Hematopoietic multipotent progenitor cell treated with erythropoietin and hydrocortisone succinate and interleukin-3 and kit ligand, for 8 days (in vitro differentiated cells): ENCODE data around the gene MRPL18.

ENCODE experiments used
- DNase-seq: peaks from one replicate; pipeline ENCODE4 v3.0.0-alpha.2; 2015

The MRPL18 gene

DNA sequence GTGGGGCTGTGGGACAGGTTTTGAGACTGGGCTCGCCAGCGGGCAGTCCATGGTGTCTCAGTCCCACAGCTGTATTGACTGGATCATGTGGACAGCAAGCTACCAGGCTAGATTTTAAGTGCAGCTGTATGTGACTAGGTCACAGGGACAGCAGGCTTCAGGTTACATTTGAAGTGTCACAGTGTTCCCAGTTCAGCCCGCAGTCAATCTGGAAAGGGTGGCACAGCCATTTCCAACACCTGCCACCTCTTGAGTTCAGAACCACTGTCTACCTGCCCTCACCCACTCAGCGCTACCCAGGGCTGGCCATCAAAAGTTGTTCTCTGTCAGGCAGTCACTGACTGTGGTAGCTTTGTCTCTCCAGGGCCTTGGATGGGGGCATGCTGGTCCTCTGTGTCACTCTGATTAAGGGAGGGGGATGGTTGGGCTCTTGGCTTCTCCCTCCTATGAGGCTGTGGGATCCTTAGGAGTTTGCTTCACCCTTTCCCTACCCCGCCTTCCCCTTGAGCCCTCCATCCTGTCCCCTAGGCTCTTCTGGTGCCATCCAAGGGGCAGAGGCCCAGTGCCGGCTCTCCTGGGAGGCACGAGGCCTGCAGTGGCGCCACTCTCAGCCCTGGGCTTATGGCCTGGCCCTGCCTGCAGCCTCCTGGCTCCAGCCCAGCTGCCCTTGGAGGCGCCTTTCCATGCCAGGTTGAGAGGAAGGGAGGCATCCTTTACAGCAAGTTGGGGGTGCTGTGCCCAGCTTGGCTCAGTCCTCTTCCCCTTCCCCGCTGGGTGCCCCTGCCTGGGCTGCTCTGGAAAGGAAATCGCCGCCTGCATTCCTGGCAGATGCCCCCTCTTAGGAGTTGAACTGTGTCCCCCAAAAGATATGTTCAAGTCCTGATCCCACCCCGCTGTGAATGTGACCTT is 54.7 kb downstream of the MRPL18 start:
- DNase-seq, result no peak
